ENCODE measurements around the gene IFI6. TPM values are rescaled to one million over a fixed set of nuclear protein-coding genes. Genes with fewer than 3 reads are reported as not detected.

The IFI6 gene
- polyA plus RNA-seq, 3 donors: 69.9 to 276 (median 276) TPM

DNA sequence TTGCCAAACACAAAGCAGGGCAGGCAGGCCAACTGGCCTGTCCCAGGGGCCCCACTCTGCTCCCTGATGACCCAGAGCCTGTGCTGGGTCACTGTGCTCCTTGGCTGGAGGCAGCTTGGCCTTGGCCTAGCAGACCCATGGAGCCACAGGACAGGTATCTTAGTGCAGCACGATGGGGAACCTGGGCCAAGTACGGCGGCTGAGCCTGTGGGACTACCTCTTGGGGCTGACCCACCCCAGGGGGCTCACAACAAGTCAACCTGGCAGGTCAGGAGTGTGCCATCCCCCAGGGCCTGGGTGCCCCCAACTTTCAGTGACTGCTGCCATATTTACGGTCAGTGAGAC, 26.9 kb downstream of the IFI6 start:
- peaks cover 0 to 3% (median 3%) of the 10 kb centered on the region in 3 donors for H3K27me3 Mint-ChIP-seq (ENCODE audit: low read depth in 3 of 3)
- Histone ChIP-seq H4K20me1 (ENCODE audit: insufficient read depth, low read length) (no peaks in the 10 kb centered on the region), H3K4me1 (ENCODE audit: control insufficient read depth in 1 of 2, insufficient read depth in 2 of 2, low read length in 2 of 2) (peaks cover 23 to 37% of the 10 kb centered on the region in 2 donors), H3K79me2 (ENCODE audit: insufficient read depth, low read length) (no peaks in the 10 kb centered on the region), H3K4me2 (replicated peaks; ENCODE audit: extremely low read depth, low read length, poor library complexity, severe bottlenecking) (no peak overlapping the region), H3K27me3 (ENCODE audit: control insufficient read depth in 2 of 2, insufficient read depth in 2 of 2, low read length in 2 of 2) (no peaks in the 10 kb centered on the region), H3K9me3 (replicated peaks in 1 of 2; ENCODE audit: control insufficient read depth in 1 of 2, insufficient read depth in 1 of 2, low read length in 2 of 2) (no peaks in the 10 kb centered on the region), H3K36me3 (replicated peaks in 1 of 2; ENCODE audit: control insufficient read depth in 1 of 2, insufficient read depth in 2 of 2, low read length in 2 of 2) (no peaks in the 10 kb centered on the region), H3K4me3 (replicated peaks in 1 of 3; ENCODE audit: low read depth in 2 of 3, low read length in 3 of 3) (no peak overlapping the region), H3K9ac (ENCODE audit: insufficient read depth, low read length, poor library complexity, severe bottlenecking) (no peak overlapping the region), H2AFZ (ENCODE audit: insufficient read depth, low read depth, low read length, poor library complexity, severe bottlenecking) (no peak overlapping the region), H3K27ac (ENCODE audit: low read depth in 1 of 2, low read length in 2 of 2) (no peak overlapping the region)
- TF ChIP-seq, protein P1, sequence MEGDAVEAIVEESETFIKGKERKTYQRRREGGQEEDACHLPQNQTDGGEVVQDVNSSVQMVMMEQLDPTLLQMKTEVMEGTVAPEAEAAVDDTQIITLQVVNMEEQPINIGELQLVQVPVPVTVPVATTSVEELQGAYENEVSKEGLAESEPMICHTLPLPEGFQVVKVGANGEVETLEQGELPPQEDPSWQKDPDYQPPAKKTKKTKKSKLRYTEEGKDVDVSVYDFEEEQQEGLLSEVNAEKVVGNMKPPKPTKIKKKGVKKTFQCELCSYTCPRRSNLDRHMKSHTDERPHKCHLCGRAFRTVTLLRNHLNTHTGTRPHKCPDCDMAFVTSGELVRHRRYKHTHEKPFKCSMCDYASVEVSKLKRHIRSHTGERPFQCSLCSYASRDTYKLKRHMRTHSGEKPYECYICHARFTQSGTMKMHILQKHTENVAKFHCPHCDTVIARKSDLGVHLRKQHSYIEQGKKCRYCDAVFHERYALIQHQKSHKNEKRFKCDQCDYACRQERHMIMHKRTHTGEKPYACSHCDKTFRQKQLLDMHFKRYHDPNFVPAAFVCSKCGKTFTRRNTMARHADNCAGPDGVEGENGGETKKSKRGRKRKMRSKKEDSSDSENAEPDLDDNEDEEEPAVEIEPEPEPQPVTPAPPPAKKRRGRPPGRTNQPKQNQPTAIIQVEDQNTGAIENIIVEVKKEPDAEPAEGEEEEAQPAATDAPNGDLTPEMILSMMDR (IDR thresholded peaks at IDR 0.05): no peak
- H3K9me3 Mint-ChIP-seq: no peaks in the 10 kb centered on the region
- DNase-seq: no peak
- peaks cover 32% of the 10 kb centered on the region for H3K4me1 Mint-ChIP-seq
- intact Hi-C loops (cut with micrococcal nuclease): no loop called here
- no peak overlapping the region for H3K27ac Mint-ChIP-seq
- no peaks in the 10 kb centered on the region for H3K36me3 Mint-ChIP-seq
- 98% methylated on average over 4 of the region's 4 CpGs for WGBS (ENCODE audit: insufficient coverage)
- no peak overlapping the region for H3K4me3 Mint-ChIP-seq

DNA sequence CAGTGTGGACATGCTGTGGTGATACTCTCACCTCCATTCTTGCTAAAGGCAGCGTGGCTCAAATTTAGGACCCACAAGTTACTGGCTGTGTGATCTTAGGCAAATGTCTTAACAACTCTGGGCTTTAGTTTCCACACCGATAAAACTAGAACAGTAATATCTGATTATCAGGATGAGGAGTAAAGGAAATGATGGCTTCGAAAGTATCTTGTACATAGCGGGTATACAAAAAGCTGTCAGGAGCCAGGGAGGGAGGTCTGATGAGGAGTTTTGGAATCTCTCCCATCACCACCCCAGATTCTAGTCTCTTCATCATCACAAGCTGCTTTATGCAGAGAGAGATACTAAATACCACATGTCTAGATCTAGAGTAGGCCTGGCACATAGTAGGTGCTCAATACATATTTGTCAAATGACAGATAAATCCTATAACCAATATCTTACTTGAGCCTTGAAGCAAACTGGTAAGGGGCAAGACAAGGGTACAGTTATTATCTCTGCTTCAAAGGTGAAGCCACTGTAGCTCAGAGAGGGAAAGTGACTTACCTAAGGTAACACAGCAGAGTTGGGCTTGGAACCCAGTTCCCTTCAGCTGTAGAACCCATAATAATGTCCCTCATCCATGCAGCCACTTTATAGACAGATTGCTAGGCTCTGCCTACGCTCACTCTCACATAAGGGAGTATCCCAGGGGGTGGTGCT, 27.5 kb downstream of the IFI6 start:
- Histone ChIP-seq H3K27ac (ENCODE audit: low read depth in 1 of 2, low read length in 2 of 2) (no peak overlapping the region), H3K4me2 (replicated peaks; ENCODE audit: extremely low read depth, low read length, poor library complexity, severe bottlenecking) (no peak overlapping the region), H3K9me3 (replicated peaks in 1 of 2; ENCODE audit: control insufficient read depth in 1 of 2, insufficient read depth in 1 of 2, low read length in 2 of 2) (no peaks in the 10 kb centered on the region), H2AFZ (ENCODE audit: insufficient read depth, low read depth, low read length, poor library complexity, severe bottlenecking) (no peak overlapping the region), H3K9ac (ENCODE audit: insufficient read depth, low read length, poor library complexity, severe bottlenecking) (no peak overlapping the region), H3K4me3 (replicated peaks in 1 of 3; ENCODE audit: low read depth in 2 of 3, low read length in 3 of 3) (no peak overlapping the region), H3K4me1 (ENCODE audit: control insufficient read depth in 1 of 2, insufficient read depth in 2 of 2, low read length in 2 of 2) (peaks cover 22 to 34% of the 10 kb centered on the region in 2 donors), H3K36me3 (replicated peaks in 1 of 2; ENCODE audit: control insufficient read depth in 1 of 2, insufficient read depth in 2 of 2, low read length in 2 of 2) (no peaks in the 10 kb centered on the region), H3K79me2 (ENCODE audit: insufficient read depth, low read length) (no peaks in the 10 kb centered on the region), H4K20me1 (ENCODE audit: insufficient read depth, low read length) (no peaks in the 10 kb centered on the region), H3K27me3 (ENCODE audit: control insufficient read depth in 2 of 2, insufficient read depth in 2 of 2, low read length in 2 of 2) (no peaks in the 10 kb centered on the region)
- Mint-ChIP-seq H3K9me3 (no peaks in the 10 kb centered on the region), H3K4me3 (no peak overlapping the region), H3K36me3 (no peaks in the 10 kb centered on the region), H3K27me3 (ENCODE audit: low read depth in 3 of 3) (peaks cover 0 to 3% (median 2%) of the 10 kb centered on the region in 3 donors), H3K27ac (peak overlapping the region in 1 of 7 donors; percentile 35), H3K4me1 (peaks cover 33% of the 10 kb centered on the region)
- no peak for DNase-seq
- 93% methylated on average over 2 of the region's 5 CpGs for WGBS (ENCODE audit: insufficient coverage)
- intact Hi-C loops (cut with micrococcal nuclease): loop anchor here (5.0 kb wide), 1 partner anchor 37 kb away; no protein-coding TSS in a partner anchor
- TF ChIP-seq, protein P1 (IDR thresholded peaks at IDR 0.05): no peak

All from CD14-positive monocyte (primary cell).